GM21423 (cell line): ENCODE data around the gene NR1H3.

ENCODE experiments used
- ATAC-seq: cut with Tn5 transposase; IDR thresholded peaks from one replicate; pipeline ENCODE4 v1.9.1; 2021; ENCODE audit warnings: mild to moderate bottlenecking, moderate library complexity; ENCODE audit not compliant: unreplicated experiment

The NR1H3 gene

GRCh38 chr11:47243454-47243853 lies 14.3 kb upstream of the NR1H3 start:
- ATAC-seq = no peak

GRCh38 chr11:47244448-47245350 lies 13.1 kb upstream of the NR1H3 start:
- ATAC-seq = no peak

GRCh38 chr11:47245611-47246357 lies 12.0 kb upstream of the NR1H3 start:
- no peak for ATAC-seq

- ATAC-seq = no peak
Measured at GRCh38 chr11:47247502-47247901, 10.3 kb upstream of the NR1H3 start.

GRCh38 chr11:47248304-47248663 lies 9.5 kb upstream of the NR1H3 start:
- ATAC-seq = peak; percentile 12

GRCh38 chr11:47248664-47249377 lies 9.0 kb upstream of the NR1H3 start, which contains the start of gene ACP2:
TSS of gene ACP2 (minus strand) at chr11:47248814. CDS start at chr11:47248789, 25 bp downstream.
- peak; percentile 91 for ATAC-seq

GRCh38 chr11:47249378-47249715 lies 8.4 kb upstream of the NR1H3 start:
- ATAC-seq = no peak

- ATAC-seq = no peak
Measured at GRCh38 chr11:47251751-47252150, 6.0 kb upstream of the NR1H3 start.

- no peak for ATAC-seq
Measured at GRCh38 chr11:47253660-47254059, 4.1 kb upstream of the NR1H3 start.

- ATAC-seq = no peak
Measured at GRCh38 chr11:47254386-47254785, 3.4 kb upstream of the NR1H3 start.

- no peak for ATAC-seq
Measured at GRCh38 chr11:47256374-47256773, 1.4 kb upstream of the NR1H3 start.

GRCh38 chr11:47257177-47257516 lies 649 bp upstream of the NR1H3 start:
- no peak for ATAC-seq

GRCh38 chr11:47258317-47258902 lies 614 bp downstream of the NR1H3 start:
- no peak for ATAC-seq

- no peak for ATAC-seq
Measured at GRCh38 chr11:47259232-47259977, 1.6 kb downstream of the NR1H3 start.

GRCh38 chr11:47260366-47260765 lies 2.6 kb downstream of the NR1H3 start:
- no peak for ATAC-seq

- no peak for ATAC-seq
Measured at GRCh38 chr11:47261291-47261800, 3.5 kb downstream of the NR1H3 start.

GRCh38 chr11:47264119-47264518 lies 6.3 kb downstream of the NR1H3 start:
- ATAC-seq = no peak

- ATAC-seq = no peak
Measured at GRCh38 chr11:47264521-47264920, 6.7 kb downstream of the NR1H3 start.

GRCh38 chr11:47267876-47268275 lies 10.1 kb downstream of the NR1H3 start:
- ATAC-seq = no peak

- ATAC-seq = no peak
Measured at GRCh38 chr11:47268448-47269001, 10.7 kb downstream of the NR1H3 start.
